ENCODE data around the gene STAT1. TPM values are rescaled to one million over a fixed set of nuclear protein-coding genes. Genes with fewer than 3 reads are reported as not detected.

Gene STAT1
- total and polyA plus RNA-seq, 9 of the 15 experiments (the other 6 are each of a cell fraction or from before 2014, with no cell fraction given), result 8.7 to 34.4 (median 26.8) TPM

DNA sequence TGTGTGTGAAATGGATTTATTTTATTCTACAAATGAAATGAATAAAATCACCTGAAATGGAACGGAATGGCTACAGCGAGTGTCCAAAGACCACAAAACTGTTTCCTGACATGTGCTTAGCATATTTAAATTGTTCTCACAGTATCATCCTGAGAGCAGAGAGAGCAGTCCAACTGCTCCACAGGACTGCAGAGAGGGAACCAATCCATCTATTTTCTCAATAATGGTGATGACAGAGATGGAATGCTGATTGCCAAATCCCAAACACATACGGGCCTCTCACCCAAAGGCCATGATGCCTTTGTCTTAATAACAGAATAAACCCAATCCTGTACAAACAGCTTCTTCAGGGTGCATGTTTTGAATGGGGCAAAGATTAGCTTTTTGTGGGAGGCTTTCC is 41.1 kb downstream of the STAT1 start:
- in situ Hi-C loops (cut with MboI), result no loop called here
- Histone ChIP-seq H2AFZ (ENCODE audit: low read depth, low read length) (no peak overlapping the region), H3K36me3 (ENCODE audit: control insufficient read depth, insufficient read depth, low read length) (peaks cover 88% of the 10 kb centered on the region; the same call in 2 of the 3 replicates), H4K20me1 (replicated peaks; ENCODE audit: control insufficient read depth, insufficient read depth, low read length) (no peaks in the 10 kb centered on the region), H3K9me3 (replicated peaks; ENCODE audit: control insufficient read depth, insufficient read depth, low read depth, low read length) (no peaks in the 10 kb centered on the region), H3K27ac (ENCODE audit: extremely low read depth, low read depth, low read length) (no peak overlapping the region), H3K4me3 (no peak overlapping the region), H3K79me2 (ENCODE audit: control insufficient read depth, insufficient read depth, low read length) (no peaks in the 10 kb centered on the region), H3K9ac (ENCODE audit: insufficient read depth in 1 of 2, low read depth in 2 of 2, low read length in 2 of 2) (no peak overlapping the region), H3K4me2 (ENCODE audit: insufficient read depth, low read length) (no peak overlapping the region), H3K4me1 (replicated peaks in 1 of 2; ENCODE audit: control insufficient read depth in 2 of 2, insufficient read depth in 2 of 2, low read length in 2 of 2) (no peaks in the 10 kb centered on the region), H3K9me1 (ENCODE audit: control insufficient read depth, insufficient read depth, low read length) (no peaks in the 10 kb centered on the region), H3K27me3 (ENCODE audit: control insufficient read depth in 2 of 2, insufficient read depth in 2 of 2, low read length in 2 of 2) (no peaks in the 10 kb centered on the region)
- DNase-seq (ENCODE audit: extremely low read depth in 1 of 4, low spot score in 3 of 4) (no peak), ATAC-seq (no peak), FAIRE-seq (no peak)
- ChIA-PET CTCF (ENCODE audit: low intra/inter-chr PET ratio) (no interaction called here), POLR2A (no interaction called here)
- no TSS peak for BruUV-seq (replicated peaks)
- WGBS (ENCODE audit: insufficient coverage, low coverage, missing lambda C conversion rate), result 50% methylated on average over 2 of the region's 3 CpGs
- intact Hi-C loops (cut with micrococcal nuclease), result no loop called here
- TF ChIP-seq EWSR1 (IDR thresholded peaks at IDR 0.05; ENCODE audit: borderline replicate concordance, low read depth, partially characterized antibody) (no peak), HNRNPUL1 (IDR thresholded peaks at IDR 0.05; ENCODE audit: low read length) (no peak), ZNF561 (CRISPR knock-in tag; conservative IDR thresholded peaks at IDR 0.05) (no peak), GABPB1 (CRISPR knock-in tag; IDR thresholded peaks at IDR 0.05) (no peak), ZFPM2 (CRISPR knock-in tag; IDR thresholded peaks at IDR 0.05) (no peak), NCOA2 (IDR thresholded peaks at IDR 0.05; ENCODE audit: partially characterized antibody in 2 of 2) (no peak), RBFOX2 (IDR thresholded peaks at IDR 0.05; ENCODE audit: low read depth, low read length) (no peak), SRSF1 (IDR thresholded peaks at IDR 0.05; ENCODE audit: low read depth, low read length) (no peak), DNMT1 (IDR thresholded peaks at IDR 0.05) (no peak), HDAC3 (IDR thresholded peaks at IDR 0.05; ENCODE audit: borderline replicate concordance, partially characterized antibody) (no peak), ZNF121 (CRISPR knock-in tag; conservative IDR thresholded peaks at IDR 0.05) (no peak), TBP (optimal IDR thresholded peaks at IDR 0.05; ENCODE audit: low read depth, low read length) (no peak)
- TF ChIP-seq, protein P1, sequence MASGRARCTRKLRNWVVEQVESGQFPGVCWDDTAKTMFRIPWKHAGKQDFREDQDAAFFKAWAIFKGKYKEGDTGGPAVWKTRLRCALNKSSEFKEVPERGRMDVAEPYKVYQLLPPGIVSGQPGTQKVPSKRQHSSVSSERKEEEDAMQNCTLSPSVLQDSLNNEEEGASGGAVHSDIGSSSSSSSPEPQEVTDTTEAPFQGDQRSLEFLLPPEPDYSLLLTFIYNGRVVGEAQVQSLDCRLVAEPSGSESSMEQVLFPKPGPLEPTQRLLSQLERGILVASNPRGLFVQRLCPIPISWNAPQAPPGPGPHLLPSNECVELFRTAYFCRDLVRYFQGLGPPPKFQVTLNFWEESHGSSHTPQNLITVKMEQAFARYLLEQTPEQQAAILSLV (tag; IDR thresholded peaks at IDR 0.05), result no peak
- TF ChIP-seq, protein P2, sequence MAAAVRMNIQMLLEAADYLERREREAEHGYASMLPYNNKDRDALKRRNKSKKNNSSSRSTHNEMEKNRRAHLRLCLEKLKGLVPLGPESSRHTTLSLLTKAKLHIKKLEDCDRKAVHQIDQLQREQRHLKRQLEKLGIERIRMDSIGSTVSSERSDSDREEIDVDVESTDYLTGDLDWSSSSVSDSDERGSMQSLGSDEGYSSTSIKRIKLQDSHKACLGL (CRISPR knock-in tag; IDR thresholded peaks at IDR 0.05; ENCODE audit: borderline replicate concordance, poor library complexity, severe bottlenecking), result no peak

Data from K562 (cell line).